K562 (cell line): ENCODE results near the gene IFT52. TPM values are rescaled to one million over a fixed set of nuclear protein-coding genes. Genes with fewer than 3 reads are reported as not detected.
A peak's percentile ranks its signal among the peaks of the same experiment; 100 is the strongest.

ENCODE experiments used
- ATAC-seq: fragments of 200-7000 bp; cut with Tn5 transposase; 3 replicates; pipeline ENCODE4 v1.9.1; 2020; ENCODE audit warnings: moderate library complexity
- BruUV-seq: library from RNA; stranded (reverse); fragments of 400-500 nt; replicated peaks from 2 replicates; lab custom pipeline; 2021; lab: Mats Ljungman, UMichigan
- CTCF ChIA-PET: fragments of 300-600 bp; formaldehyde crosslinking; extraction: SDS; loops from one replicate; lab custom pipeline; 2021; ENCODE audit warnings: low intra/inter-chr PET ratio; lab: Yijun Ruan, JAX
- POLR2A ChIA-PET: fragments of 300-600, 350-650 bp; sonication (Branson Sonifier 250); formaldehyde crosslinking; extraction: SDS; loops from one replicate; lab custom pipeline; 2021; ENCODE audit warnings: antibody characterized with exemption, inconsistent platforms; lab: Yijun Ruan, JAX
- DNase-seq, 4 experiments: peaks; one replicate each; pipeline versions ENCODE4 v3.0.0 to v3.0.0-alpha.2; 2011 to 2018; ENCODE audit warnings: low spot score in 3 of 4, mixed read lengths in 3 of 4; ENCODE audit errors: extremely low read depth in 1 of 4
- FAIRE-seq: peaks from 2 replicates; lab custom pipeline; 2011; peaks lifted over from hg19 to GRCh38; lab: Jason Lieb, UNC
- H2AFZ ChIP-seq: 2 replicates; pipeline ENCODE4 v1.6.0; 2011; ENCODE audit warnings: low read depth, low read length, control low read depth, inconsistent platforms
- H3K27ac ChIP-seq: fragments of 200-600 bp; 3 replicates; pipeline ENCODE4 v1.8.0; 2011; ENCODE audit warnings: low read depth, mild to moderate bottlenecking, control low read depth, inconsistent platforms, low read length, moderate library complexity, mixed read lengths; ENCODE audit errors: extremely low read depth
- H3K27me3 ChIP-seq, 2 experiments: fragments of 300-600 bp in 1 of 2; 2 replicates in 1 of 2; 3 replicates in 1 of 2; pipeline versions ENCODE4 v1.6.0 to v1.8.0; 2011; ENCODE audit warnings: inconsistent platforms in 2 of 2, low read length in 2 of 2, mild to moderate bottlenecking in 1 of 2, mixed read lengths in 1 of 2, moderate library complexity in 1 of 2; ENCODE audit not compliant: control insufficient read depth in 2 of 2, insufficient read depth in 2 of 2
- H3K36me3 ChIP-seq: fragments of 300-600 bp; 3 replicates; pipeline ENCODE4 v1.8.0; 2011; ENCODE audit warnings: mild to moderate bottlenecking, low read length, inconsistent platforms; ENCODE audit not compliant: control insufficient read depth, insufficient read depth
- H3K4me1 ChIP-seq, 2 experiments: fragments of 200-600 bp in 1 of 2; replicated peaks in 1 of 2; 2 replicates in 1 of 2; 3 replicates in 1 of 2; pipeline versions ENCODE4 v1.5.1 to v1.8.0; 2011; ENCODE audit warnings: inconsistent platforms in 2 of 2, low read length in 2 of 2, mild to moderate bottlenecking in 1 of 2, mixed read lengths in 1 of 2, moderate library complexity in 1 of 2; ENCODE audit not compliant: control insufficient read depth in 2 of 2, insufficient read depth in 2 of 2
- H3K4me2 ChIP-seq: 2 replicates; pipeline ENCODE4 v1.6.1; 2011; ENCODE audit warnings: low read length, control low read depth, inconsistent platforms, mixed read lengths; ENCODE audit not compliant: insufficient read depth
- H3K4me3 ChIP-seq: fragments of 200-600 bp; sonication (generic), shearing (Covaris generic); 2 replicates; pipeline ENCODE4 v1.5.1; 2016; ENCODE audit warnings: control low read depth, inconsistent platforms
- H3K79me2 ChIP-seq: fragments of 200-600 bp; 3 replicates; pipeline ENCODE4 v1.8.0; 2011; ENCODE audit warnings: low read length, inconsistent platforms; ENCODE audit not compliant: control insufficient read depth, insufficient read depth
- H3K9ac ChIP-seq, 2 experiments: 2 replicates each; pipeline versions ENCODE4 v1.6.0 to v1.6.1; 2011; ENCODE audit warnings: low read depth in 2 of 2, low read length in 2 of 2, control low read depth in 1 of 2, inconsistent platforms in 1 of 2, mild to moderate bottlenecking in 1 of 2, mixed read lengths in 1 of 2; ENCODE audit not compliant: insufficient read depth in 1 of 2
- H3K9me1 ChIP-seq: one replicate; pipeline ENCODE4 v1.6.0; 2011; ENCODE audit warnings: inconsistent platforms, mild to moderate bottlenecking, low read length, moderate library complexity; ENCODE audit not compliant: control insufficient read depth, insufficient read depth
- H3K9me3 ChIP-seq: replicated peaks from 2 replicates; pipeline ENCODE4 v1.5.1; 2011; ENCODE audit warnings: low read depth, low read length, inconsistent platforms; ENCODE audit not compliant: control insufficient read depth, insufficient read depth
- H4K20me1 ChIP-seq: replicated peaks from 2 replicates; pipeline ENCODE4 v1.6.1; 2011; ENCODE audit warnings: low read length, inconsistent platforms, mixed read lengths; ENCODE audit not compliant: control insufficient read depth, insufficient read depth
- GTF2A2 ChIP-seq: IDR thresholded peaks from 2 replicates; pipeline ENCODE4 v1.6.1; 2016; ENCODE audit warnings: mild to moderate bottlenecking, missing genetic modification characterization, missing compliant biosample characterization
- KAT7 ChIP-seq: sonication (generic); formaldehyde crosslinking; IDR thresholded peaks from 2 replicates; pipeline ENCODE4 v1.8.0; 2022; ENCODE audit warnings: missing genetic modification reagents, mild to moderate bottlenecking, borderline replicate concordance
- KDM1A ChIP-seq, 2 experiments: fragments of 450-650 bp; IDR thresholded peaks; 2 replicates each; pipeline ENCODE4 v1.6.1; 2016; ENCODE audit warnings: mild to moderate bottlenecking in 2 of 2
- RAD21 ChIP-seq, 2 experiments: fragments of 250-450 bp in 1 of 2; fragments of 450-650 bp in 1 of 2; sonication (Bioruptor Pico) in 1 of 2; formaldehyde crosslinking in 1 of 2; IDR thresholded peaks in 1 of 2; conservative IDR thresholded peaks in 1 of 2; 2 replicates each; pipeline versions ENCODE4 v1.4.0 to v1.8.0; 2020 to 2022; ENCODE audit warnings: mild to moderate bottlenecking in 2 of 2, moderate library complexity in 1 of 2
- ZKSCAN3 ChIP-seq: fragments of 250-450 bp; sonication (Bioruptor Pico); IDR thresholded peaks from 2 replicates; pipeline ENCODE4 v1.4.0; 2020
- ZNF41 ChIP-seq: fragments of 250-450 bp; sonication (Bioruptor Pico); conservative IDR thresholded peaks from 2 replicates; pipeline ENCODE4 v1.4.0; 2020; ENCODE audit warnings: mild to moderate bottlenecking
- ZNF707 ChIP-seq: fragments of 250-450 bp; sonication (Bioruptor Pico); conservative IDR thresholded peaks from 2 replicates; pipeline ENCODE4 v1.8.0; 2022; ENCODE audit warnings: inconsistent platforms, mild to moderate bottlenecking, moderate library complexity
- WGBS: fragments of 100-300 bp; shearing (Covaris generic); methylation state at CpG from one replicate; pipeline ENCODE4 v1.1.6; 2016; ENCODE audit warnings: low coverage, mixed read lengths; ENCODE audit not compliant: insufficient coverage; ENCODE audit errors: missing lambda C conversion rate; 5-methylcytosine and 5-hydroxymethylcytosine counted together
- in situ Hi-C: fragments of 300-500 bp; cut with MboI; formaldehyde crosslinking; loops from 4 replicates; pipeline ENCODE4 v1.15.0; 2018; ENCODE audit warnings: inconsistent platforms, mixed read lengths
- intact Hi-C: fragments of 100-400 bp; cut with micrococcal nuclease; formaldehyde crosslinking; loops from 2 replicates; pipeline ENCODE4 v1.14.2; 2022
- polyA plus RNA-seq, 8 experiments: library from polyadenylated mRNA; depleted of rRNA in 4 of 8; stranded (reverse) in 5 of 8; unstranded in 3 of 8; fragments of >200 nt; fragmentation: Nextera tagmentation in 2 of 8; fragmentation: Illumina TruSeq in 1 of 8; extraction: Ambion mirVana in 2 of 8; extraction: Trizol in 1 of 8; gene quantifications; 2 replicates each; pipeline versions ENCODE4 v1.2.1 to v1.2.3, GENCODE V29; 2011 to 2014; ENCODE audit warnings: inconsistent platforms in 1 of 8, missing spikeins in 1 of 8
- total RNA-seq, 7 experiments: library from RNA; depleted of rRNA in 6 of 7; stranded (reverse); fragments of >200 nt in 6 of 7; fragmentation: Illumina TruSeq in 2 of 7; extraction: Trizol in 2 of 7; gene quantifications; 2 replicates each; pipeline versions ENCODE4 v1.2.1 to v1.2.3, GENCODE V29; 2011 to 2021; ENCODE audit warnings: low replicate concordance in 1 of 7
- TF ChIP-seq, protein P1 (sequence below): fragments of 450-650 bp; IDR thresholded peaks from 2 replicates; pipeline ENCODE4 v1.7.0; 2016; ENCODE audit warnings: borderline replicate concordance
- TF ChIP-seq, protein P2 (sequence below): fragments of 250-450 bp; sonication (Bioruptor Pico); IDR thresholded peaks from 2 replicates; pipeline ENCODE4 v1.8.0; 2021; ENCODE audit warnings: mild to moderate bottlenecking, moderate library complexity

IFT52 gene
- total and polyA plus RNA-seq, 9 of the 15 experiments (the other 6 are each of a cell fraction or from before 2014, with no cell fraction given), result 11.0 to 31.4 (median 20.4) TPM

DNA sequence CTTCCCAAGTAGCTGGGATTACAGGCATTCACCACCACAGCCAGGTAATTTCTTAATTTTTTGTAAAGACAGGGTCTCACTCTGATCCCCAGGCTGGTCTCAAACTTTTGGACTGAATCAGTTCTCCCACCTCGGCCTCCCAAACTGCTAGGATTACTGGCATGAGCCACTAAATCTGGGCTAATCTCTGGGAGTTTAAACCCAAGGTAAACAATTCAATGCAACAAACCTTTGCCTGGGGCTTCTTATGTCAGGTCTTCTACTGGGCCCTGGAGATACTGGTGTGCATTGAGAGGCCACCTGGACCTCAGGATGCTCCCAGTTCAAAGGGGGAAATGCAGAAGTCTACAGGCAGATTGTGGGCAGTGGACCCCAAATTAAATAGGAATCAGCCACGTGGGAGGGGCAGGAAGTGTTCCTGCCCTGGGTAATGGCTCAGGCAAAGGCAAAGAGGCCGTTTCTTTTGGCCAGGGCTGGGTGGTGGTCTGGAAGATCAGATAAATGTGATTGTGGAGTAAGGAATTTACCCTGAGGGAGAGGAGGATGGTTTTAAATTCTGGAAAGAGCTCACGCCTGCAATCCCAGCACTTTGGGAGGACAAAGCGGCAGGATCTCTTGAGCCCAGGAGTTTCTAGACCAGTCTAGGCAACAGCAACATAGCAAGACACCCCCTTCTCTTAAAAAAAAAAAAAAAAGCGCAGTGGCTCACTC, 74.9 kb downstream of the IFT52 start:
- no TSS peak for BruUV-seq
- peak; percentile 19 for FAIRE-seq
- Histone ChIP-seq H2AFZ (no peak overlapping the region), H3K27me3 (no peaks in the 10 kb centered on the region), H3K9ac (no peak overlapping the region; a peak in 1 of 4 replicates), H3K27ac (no peak overlapping the region), H3K79me2 (peaks cover 35% of the 10 kb centered on the region), H3K9me1 (no peaks in the 10 kb centered on the region), H3K4me1 (peaks cover 18 to 35% of the 10 kb centered on the region in 2 experiments), H3K4me2 (no peak overlapping the region), H3K9me3 (no peaks in the 10 kb centered on the region), H3K4me3 (no peak overlapping the region), H3K36me3 (peaks cover 19% of the 10 kb centered on the region; the same call in 2 of the 3 replicates), H4K20me1 (peaks cover 11% of the 10 kb centered on the region; the same call in 1 of the 2 replicates)
- in situ Hi-C loops, result no loop called here
- TF ChIP-seq KAT7 (CRISPR knock-in tag) (no peak), GTF2A2 (tag) (no peak), ZNF41 (CRISPR knock-in tag) (no peak), RAD21 (CRISPR knock-in tag; conservative IDR thresholded peaks at IDR 0.05 in 1 of 2, IDR thresholded peaks at IDR 0.05 in 1 of 2) (no peak), KDM1A (IDR thresholded peaks at IDR 0.05) (peak; percentile 55 to 84), ZNF707 (CRISPR knock-in tag) (no peak), ZKSCAN3 (CRISPR knock-in tag) (no peak)
- TF ChIP-seq, protein P1, sequence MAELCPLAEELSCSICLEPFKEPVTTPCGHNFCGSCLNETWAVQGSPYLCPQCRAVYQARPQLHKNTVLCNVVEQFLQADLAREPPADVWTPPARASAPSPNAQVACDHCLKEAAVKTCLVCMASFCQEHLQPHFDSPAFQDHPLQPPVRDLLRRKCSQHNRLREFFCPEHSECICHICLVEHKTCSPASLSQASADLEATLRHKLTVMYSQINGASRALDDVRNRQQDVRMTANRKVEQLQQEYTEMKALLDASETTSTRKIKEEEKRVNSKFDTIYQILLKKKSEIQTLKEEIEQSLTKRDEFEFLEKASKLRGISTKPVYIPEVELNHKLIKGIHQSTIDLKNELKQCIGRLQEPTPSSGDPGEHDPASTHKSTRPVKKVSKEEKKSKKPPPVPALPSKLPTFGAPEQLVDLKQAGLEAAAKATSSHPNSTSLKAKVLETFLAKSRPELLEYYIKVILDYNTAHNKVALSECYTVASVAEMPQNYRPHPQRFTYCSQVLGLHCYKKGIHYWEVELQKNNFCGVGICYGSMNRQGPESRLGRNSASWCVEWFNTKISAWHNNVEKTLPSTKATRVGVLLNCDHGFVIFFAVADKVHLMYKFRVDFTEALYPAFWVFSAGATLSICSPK, result no peak
- TF ChIP-seq, protein P2, sequence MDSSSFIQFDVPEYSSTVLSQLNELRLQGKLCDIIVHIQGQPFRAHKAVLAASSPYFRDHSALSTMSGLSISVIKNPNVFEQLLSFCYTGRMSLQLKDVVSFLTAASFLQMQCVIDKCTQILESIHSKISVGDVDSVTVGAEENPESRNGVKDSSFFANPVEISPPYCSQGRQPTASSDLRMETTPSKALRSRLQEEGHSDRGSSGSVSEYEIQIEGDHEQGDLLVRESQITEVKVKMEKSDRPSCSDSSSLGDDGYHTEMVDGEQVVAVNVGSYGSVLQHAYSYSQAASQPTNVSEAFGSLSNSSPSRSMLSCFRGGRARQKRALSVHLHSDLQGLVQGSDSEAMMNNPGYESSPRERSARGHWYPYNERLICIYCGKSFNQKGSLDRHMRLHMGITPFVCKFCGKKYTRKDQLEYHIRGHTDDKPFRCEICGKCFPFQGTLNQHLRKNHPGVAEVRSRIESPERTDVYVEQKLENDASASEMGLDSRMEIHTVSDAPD (CRISPR knock-in tag), result no peak
- 57% methylated on average over 5 of the region's 6 CpGs for WGBS
- ChIA-PET POLR2A (interaction anchor here (0.6 kb wide), 1 partner anchor 424 kb away, joined by 3 read pairs; no protein-coding TSS in a partner anchor), CTCF (no interaction called here)
- DNase-seq, result no peak
- intact Hi-C loops, result no loop called here
- no peak for ATAC-seq
